T-helper 1 cell treated with Interleukin-12 subunit alpha and Interleukin-12 subunit beta and Interleukin-4 antibody, amounts not matched to agents 30 μg/mL and 1 μg/mL, for 36 hours (primary cell): ENCODE measurements around the gene SREBF2.

Experiments
- H3K27ac Mint-ChIP-seq: one replicate; pipeline ENCODE4 v1.8.0; 2021; ENCODE audit warnings: mild to moderate bottlenecking, mixed read lengths
- H3K27me3 Mint-ChIP-seq: one replicate; pipeline ENCODE4 v1.8.0; 2021; ENCODE audit warnings: low read depth, mixed read lengths
- H3K36me3 Mint-ChIP-seq: one replicate; pipeline ENCODE4 v1.8.0; 2021; ENCODE audit warnings: low read depth, mixed read lengths
- H3K4me1 Mint-ChIP-seq: one replicate; pipeline ENCODE4 v1.8.0; 2021; ENCODE audit warnings: low read depth, mixed read lengths
- H3K4me3 Mint-ChIP-seq: one replicate; pipeline ENCODE4 v1.8.0; 2021; ENCODE audit warnings: mild to moderate bottlenecking, moderate library complexity, mixed read lengths
- H3K9me3 Mint-ChIP-seq: one replicate; pipeline ENCODE4 v1.8.0; 2021; ENCODE audit warnings: mixed read lengths

The SREBF2 gene

DNA sequence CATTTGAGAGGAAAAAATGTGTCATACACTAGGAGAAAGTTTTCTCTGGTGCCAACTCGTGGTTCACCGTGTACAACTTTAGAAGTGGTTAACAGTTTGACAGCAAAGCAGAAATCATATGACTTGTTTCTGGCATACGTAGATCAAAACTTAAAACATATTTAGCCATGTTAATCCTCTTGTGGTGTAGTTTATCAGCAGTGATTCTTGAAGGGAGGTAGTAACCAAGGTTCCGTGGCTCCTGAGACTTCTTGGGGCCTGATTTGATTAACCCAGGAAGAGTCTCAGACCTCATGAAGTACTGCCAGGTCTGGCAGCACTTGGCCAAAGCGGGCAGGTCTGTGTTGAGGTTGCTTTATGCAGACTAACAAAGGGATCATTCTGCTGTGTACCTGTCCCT lies 40.5 kb downstream of the SREBF2 start:
- H3K9me3 Mint-ChIP-seq, result no peaks in the 10 kb centered on the region
- no peaks in the 10 kb centered on the region for H3K27me3 Mint-ChIP-seq
- H3K36me3 Mint-ChIP-seq, result peaks cover 57% of the 10 kb centered on the region
- no peak overlapping the region for H3K4me3 Mint-ChIP-seq
- H3K4me1 Mint-ChIP-seq, result peaks cover 13% of the 10 kb centered on the region
- peak overlapping the region; percentile 84 for H3K27ac Mint-ChIP-seq

DNA sequence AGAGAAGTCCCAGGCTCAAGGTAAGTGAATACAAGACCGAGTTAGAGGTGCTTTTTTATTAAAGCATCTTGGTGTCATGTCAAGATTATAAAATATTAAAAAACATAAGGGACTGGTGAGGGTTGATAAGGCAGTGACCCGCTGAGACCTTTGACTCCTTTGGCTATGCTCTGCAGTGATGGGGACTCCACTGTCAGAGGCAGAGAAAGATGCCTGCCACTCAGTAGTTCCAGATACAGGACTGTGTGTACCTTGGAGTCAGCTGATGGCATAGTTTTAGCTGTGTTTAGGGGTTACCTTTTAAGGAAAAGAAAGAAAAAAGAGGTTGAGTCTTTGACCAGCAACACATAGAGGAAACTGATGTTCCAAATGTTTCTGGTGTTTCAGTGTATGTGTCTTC lies 41.2 kb downstream of the SREBF2 start:
- Mint-ChIP-seq H3K4me3 (no peak overlapping the region), H3K27me3 (no peaks in the 10 kb centered on the region), H3K4me1 (peaks cover 13% of the 10 kb centered on the region), H3K27ac (peak overlapping the region; percentile 38), H3K9me3 (no peaks in the 10 kb centered on the region), H3K36me3 (peaks cover 55% of the 10 kb centered on the region)

DNA sequence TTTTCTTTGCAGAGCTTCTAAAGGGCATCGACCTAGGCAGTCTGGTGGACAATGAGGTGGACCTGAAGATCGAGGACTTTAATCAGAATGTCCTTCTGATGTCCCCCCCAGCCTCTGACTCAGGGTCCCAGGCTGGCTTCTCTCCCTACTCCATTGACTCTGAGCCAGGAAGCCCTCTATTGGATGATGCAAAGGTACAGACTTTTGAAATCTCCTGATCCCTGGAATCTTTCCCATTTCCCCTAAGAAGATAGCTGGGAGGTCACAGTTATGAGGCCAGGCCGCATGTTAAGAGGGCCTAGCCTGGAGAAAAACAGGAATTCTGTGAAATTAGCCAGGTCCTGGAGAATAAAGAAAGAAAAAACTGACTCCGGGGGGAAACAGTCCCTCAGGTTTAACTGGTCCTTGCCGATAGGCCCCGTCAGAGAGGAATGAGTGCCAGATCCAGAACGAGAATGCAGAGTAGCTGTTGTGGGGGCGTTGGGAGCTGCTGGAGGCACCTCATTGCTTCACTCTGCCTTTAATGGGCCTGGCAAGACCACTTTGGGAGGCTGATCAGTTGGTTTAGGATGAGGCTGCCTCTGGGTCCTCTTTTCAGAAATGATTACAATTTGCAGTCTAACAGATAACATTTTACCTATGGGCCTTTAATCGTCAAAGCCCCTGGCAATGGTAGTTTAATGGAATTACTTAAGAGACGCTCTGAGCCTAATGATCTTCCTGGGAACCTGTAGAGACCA lies 42.8 kb downstream of the SREBF2 start:
- H3K36me3 Mint-ChIP-seq, result peaks cover 55% of the 10 kb centered on the region
- peaks cover 13% of the 10 kb centered on the region for H3K4me1 Mint-ChIP-seq

DNA sequence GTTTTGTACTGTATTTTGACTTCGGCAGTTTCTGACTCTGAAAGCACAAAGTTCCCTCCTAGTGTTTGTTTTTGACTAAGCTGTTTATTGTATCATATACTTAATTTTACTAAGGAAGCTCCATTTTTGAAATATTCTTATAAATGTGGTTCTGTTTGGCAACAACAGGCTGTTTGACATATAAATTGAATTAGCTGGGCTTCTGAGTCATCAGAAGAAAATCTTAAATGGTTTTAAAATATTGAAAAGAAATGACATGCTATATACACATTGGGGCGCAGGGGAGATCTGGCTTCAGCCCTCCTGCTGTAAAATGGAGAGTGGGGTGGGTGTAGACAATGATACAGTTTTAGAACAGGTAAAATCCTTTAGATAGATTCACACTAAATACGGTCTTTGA lies 43.4 kb downstream of the SREBF2 start:
- H3K4me3 Mint-ChIP-seq, result no peak overlapping the region
- H3K9me3 Mint-ChIP-seq, result no peaks in the 10 kb centered on the region
- no peaks in the 10 kb centered on the region for H3K27me3 Mint-ChIP-seq
- peak overlapping the region; percentile 28 for H3K27ac Mint-ChIP-seq
- peaks cover 15% of the 10 kb centered on the region for H3K4me1 Mint-ChIP-seq
- peaks cover 53% of the 10 kb centered on the region for H3K36me3 Mint-ChIP-seq

More for the DNA sequence above, 42.8 kb downstream of the SREBF2 start:
- Mint-ChIP-seq H3K27me3 (no peaks in the 10 kb centered on the region), H3K27ac (peak overlapping the region; percentile 28), H3K9me3 (no peaks in the 10 kb centered on the region), H3K4me3 (no peak overlapping the region)

DNA sequence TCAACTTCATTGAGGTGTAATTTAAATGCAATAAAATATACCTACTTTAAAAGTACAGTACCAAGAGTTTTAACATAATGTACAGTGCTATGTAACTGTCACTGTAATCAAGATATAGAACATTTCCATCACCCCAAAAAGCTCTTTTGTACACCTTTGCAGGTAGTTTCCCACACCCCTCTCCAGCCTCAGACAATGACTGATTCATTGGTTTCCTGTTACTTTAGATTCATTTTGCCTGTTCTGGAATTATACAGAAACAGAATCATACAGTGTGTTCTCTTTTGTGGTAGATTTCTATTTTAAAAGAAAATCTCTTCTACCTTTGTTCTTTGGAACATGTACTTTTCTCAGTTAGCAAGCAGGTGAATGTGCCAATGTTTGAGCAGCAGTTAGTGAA lies 43.8 kb downstream of the SREBF2 start:
- no peak overlapping the region for H3K27ac Mint-ChIP-seq
- peaks cover 53% of the 10 kb centered on the region for H3K36me3 Mint-ChIP-seq
- H3K27me3 Mint-ChIP-seq, result no peaks in the 10 kb centered on the region
- peaks cover 15% of the 10 kb centered on the region for H3K4me1 Mint-ChIP-seq
- H3K4me3 Mint-ChIP-seq, result no peak overlapping the region
- H3K9me3 Mint-ChIP-seq, result no peaks in the 10 kb centered on the region

DNA sequence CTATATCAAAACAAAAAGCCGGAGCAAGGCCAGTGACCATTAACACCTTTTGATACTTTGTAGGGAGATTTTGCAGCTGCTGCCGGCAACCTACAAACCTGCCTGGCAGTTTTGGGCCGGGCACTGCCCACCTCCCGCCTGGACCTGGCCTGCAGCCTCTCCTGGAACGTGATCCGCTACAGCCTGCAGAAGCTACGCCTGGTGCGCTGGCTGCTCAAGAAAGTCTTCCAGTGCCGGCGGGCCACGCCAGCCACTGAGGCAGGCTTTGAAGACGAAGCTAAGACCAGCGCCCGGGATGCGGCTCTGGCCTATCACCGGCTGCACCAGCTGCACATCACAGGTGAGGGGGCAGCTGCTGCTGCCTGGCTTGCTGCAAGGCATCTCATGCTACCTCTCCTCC lies 47.7 kb downstream of the SREBF2 start:
- Mint-ChIP-seq H3K36me3 (peaks cover 58% of the 10 kb centered on the region), H3K27ac (no peak overlapping the region)

DNA sequence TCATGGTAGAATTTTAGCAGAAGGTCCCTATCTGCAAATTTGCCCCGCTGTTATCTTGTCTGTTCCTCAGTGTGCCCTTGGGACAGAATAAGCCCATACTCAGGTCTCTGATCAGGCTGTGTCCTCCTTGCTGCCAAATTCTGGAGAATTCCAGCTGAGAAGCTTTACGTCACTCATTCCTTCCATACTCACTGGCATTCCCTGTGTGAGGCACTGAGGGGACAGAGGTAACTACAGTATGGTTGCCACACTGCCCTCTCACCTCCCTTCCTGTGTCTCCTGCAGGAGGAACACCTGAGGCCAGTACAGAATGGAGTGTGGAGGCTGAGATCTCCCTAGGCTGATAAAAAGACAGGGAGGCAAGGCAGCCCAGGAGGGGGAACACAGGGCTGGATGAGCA lies 50.5 kb downstream of the SREBF2 start:
- Mint-ChIP-seq H3K27ac (no peak overlapping the region), H3K4me3 (no peak overlapping the region)

More for the DNA sequence above, 47.7 kb downstream of the SREBF2 start:
- Mint-ChIP-seq H3K4me3 (no peak overlapping the region), H3K27me3 (no peaks in the 10 kb centered on the region), H3K4me1 (peaks cover 6% of the 10 kb centered on the region), H3K9me3 (no peaks in the 10 kb centered on the region)

DNA sequence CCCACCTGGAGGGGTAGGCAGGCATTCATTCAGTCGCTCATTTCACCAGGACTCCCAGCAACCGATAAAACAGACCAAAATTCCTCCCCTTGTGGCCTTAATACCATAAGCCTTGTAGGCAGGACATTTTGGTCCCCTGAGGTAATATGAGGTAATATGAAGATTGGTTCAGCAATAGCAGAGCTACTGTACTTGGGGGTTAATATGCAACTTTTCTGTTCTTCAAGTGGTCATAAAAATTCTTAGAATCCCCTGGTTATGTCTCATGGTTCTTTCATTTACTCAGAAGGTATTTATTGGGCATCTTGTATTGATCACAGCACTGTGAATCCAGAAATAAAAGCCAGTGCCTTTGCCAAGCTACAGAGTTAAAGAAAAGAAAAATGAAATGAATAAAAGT lies 52.2 kb downstream of the SREBF2 start:
- Mint-ChIP-seq H3K4me3 (no peak overlapping the region), H3K4me1 (peaks cover 5% of the 10 kb centered on the region), H3K27ac (no peak overlapping the region), H3K36me3 (peaks cover 61% of the 10 kb centered on the region), H3K9me3 (no peaks in the 10 kb centered on the region), H3K27me3 (no peaks in the 10 kb centered on the region)

More for the DNA sequence above, 50.5 kb downstream of the SREBF2 start:
- Mint-ChIP-seq H3K36me3 (peaks cover 65% of the 10 kb centered on the region), H3K4me1 (peaks cover 5% of the 10 kb centered on the region), H3K27me3 (no peaks in the 10 kb centered on the region), H3K9me3 (no peaks in the 10 kb centered on the region)

DNA sequence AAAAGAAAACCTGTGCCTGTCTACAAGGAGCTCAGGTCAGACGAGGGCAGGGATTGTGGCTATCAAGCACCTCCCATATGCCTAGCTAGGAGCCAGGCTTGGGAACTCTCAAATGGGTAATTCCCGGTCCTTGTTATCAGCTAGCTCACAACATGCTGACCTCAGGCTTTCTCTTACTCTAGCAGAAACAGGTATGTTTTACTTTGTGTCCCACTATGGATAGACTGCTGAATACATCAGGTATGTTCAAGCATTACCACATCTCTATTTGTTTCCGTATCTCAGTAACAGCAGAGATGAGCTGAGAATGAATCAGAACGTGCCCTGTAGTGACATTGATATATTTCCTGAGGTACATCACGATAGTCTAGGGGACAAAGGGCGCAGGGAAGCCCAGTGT lies 52.6 kb downstream of the SREBF2 start:
- peaks cover 61% of the 10 kb centered on the region for H3K36me3 Mint-ChIP-seq
- H3K9me3 Mint-ChIP-seq, result no peaks in the 10 kb centered on the region
- H3K4me3 Mint-ChIP-seq, result no peak overlapping the region
- H3K27me3 Mint-ChIP-seq, result no peaks in the 10 kb centered on the region
- peaks cover 5% of the 10 kb centered on the region for H3K4me1 Mint-ChIP-seq
- no peak overlapping the region for H3K27ac Mint-ChIP-seq

DNA sequence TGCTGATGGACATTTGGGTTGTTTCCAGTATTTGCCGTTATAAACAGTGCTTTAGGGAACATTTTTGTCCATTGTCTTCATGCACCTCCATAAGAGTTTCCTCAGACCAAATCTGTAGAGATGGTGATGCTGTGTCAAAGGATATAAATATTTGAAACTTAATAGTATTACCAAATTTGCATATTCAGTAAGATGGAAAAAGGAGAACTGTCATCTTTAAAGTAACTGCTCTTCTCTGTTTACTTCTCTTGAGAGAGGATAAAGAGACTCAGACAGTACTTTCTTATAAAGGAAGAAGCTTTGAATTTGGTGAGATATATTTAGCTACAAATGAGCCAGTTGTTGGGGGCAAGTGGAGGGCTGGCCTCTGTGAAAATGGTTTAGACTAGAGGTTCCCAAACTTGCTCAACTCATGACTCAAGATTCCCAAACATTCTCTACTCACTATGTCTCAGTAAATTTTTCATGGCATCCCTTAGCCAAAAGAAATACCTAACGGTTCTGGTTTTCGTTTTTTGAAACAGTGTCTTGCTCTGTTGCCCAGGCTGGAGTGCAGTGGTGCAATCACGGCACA lies 55.8 kb downstream of the SREBF2 start:
- Mint-ChIP-seq H3K27me3 (no peaks in the 10 kb centered on the region), H3K36me3 (peaks cover 44% of the 10 kb centered on the region), H3K27ac (no peak overlapping the region), H3K9me3 (no peaks in the 10 kb centered on the region), H3K4me3 (no peak overlapping the region), H3K4me1 (peaks cover 3% of the 10 kb centered on the region)

DNA sequence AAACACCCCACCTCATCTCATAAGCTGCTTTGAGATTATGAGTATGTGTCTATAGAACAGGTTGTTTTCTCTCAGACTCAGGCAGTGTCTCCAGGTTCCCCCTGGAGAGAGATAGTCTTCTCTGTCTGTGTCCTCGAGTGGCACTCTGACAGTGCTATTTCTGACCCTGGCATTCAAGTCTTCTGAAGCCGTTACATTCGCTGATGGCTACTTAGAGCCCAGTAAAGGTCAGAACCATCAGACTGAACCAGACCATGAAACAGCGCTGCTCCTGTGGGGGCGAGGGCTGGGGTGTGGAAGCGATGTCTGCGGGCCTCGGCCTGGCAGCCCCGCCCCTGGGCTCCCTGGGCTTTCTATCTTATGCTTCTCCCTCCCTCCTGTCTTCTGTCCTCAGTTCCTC lies 58.5 kb downstream of the SREBF2 start:
- Mint-ChIP-seq H3K27ac (no peak overlapping the region), H3K36me3 (peaks cover 37% of the 10 kb centered on the region), H3K4me1 (no peaks in the 10 kb centered on the region), H3K9me3 (no peaks in the 10 kb centered on the region), H3K27me3 (no peaks in the 10 kb centered on the region), H3K4me3 (no peak overlapping the region)

DNA sequence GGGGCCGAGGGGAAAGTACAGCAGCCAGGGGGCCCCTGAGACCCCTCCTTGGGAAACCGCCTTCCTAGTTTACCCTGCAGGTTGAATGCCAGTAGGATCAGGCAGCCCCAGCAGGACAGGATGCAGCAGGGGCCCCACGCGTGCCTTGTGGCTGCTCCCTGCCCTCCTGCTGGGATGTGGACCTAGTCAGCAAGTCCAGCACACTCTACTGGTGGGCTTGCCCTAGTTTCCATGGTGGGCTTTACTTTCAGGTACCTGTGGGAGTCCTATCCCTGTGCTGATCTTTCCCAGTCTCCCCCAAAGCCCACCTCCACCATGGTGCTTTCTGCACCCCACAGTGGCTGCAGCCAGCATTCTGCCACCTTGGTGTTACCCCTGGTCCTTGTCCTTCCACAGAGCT lies 59.8 kb downstream of the SREBF2 start:
- Mint-ChIP-seq H3K9me3 (no peaks in the 10 kb centered on the region), H3K27me3 (no peaks in the 10 kb centered on the region), H3K4me1 (no peaks in the 10 kb centered on the region), H3K36me3 (peaks cover 29% of the 10 kb centered on the region), H3K27ac (no peak overlapping the region), H3K4me3 (no peak overlapping the region)

DNA sequence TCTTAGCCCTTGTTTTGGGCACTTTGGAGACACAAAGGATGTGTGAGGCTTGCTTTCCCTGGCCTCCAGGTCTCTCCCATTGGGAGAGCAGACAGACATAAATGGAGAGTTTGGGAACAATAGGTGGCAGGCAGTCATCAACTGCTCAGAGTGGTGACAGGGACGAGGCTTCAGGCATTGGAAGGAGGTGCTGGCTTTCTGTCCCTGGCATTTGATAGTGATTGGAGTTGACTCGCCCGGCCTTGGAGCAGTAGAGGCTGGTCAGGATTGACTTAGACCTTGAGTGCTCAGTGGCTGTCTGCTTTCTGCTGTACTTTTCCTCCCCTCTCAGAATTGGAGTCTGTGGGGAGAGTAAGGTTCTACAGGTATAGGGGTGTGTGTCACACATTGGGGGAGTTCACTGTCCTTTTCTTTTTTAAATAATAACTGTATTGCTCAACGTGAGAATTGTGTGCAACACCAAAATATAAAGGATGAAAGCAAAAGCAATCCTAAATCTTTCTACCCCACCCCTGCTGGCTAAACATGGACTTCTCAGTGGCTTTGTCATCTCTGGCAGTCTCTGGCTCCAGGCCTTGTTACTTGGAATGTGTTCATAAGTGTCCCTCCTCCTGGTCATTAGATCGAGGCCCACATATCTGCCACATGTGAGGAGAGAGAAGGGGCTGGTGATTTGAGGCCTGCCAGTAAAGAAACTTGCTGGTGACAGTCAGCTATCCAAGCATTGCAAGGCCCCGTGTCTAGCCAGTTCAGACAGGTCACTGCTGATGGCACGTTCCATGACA lies 60.9 kb downstream of the SREBF2 start:
- Mint-ChIP-seq H3K27me3 (no peaks in the 10 kb centered on the region), H3K4me3 (no peak overlapping the region), H3K4me1 (no peaks in the 10 kb centered on the region), H3K36me3 (peaks cover 24% of the 10 kb centered on the region), H3K9me3 (no peaks in the 10 kb centered on the region), H3K27ac (no peak overlapping the region)

DNA sequence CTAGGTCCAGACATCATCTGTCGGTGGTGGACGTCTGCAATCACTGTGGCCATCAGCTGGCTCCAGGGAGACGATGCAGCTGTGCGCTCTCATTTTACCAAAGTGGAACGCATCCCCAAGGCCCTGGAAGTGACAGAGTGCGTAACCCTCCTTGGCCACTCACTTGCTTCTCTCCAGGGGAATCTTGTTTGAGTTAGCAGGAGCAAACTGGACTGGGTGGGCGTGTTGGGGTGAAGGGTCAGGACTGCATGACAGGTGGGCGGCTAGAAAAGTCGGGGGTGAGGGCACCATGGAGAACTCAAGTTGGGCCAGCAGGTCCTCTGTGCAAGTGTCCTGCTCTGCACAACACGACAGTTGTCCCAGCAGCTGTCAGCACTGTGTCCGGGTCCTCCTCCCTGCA lies 65.7 kb downstream of the SREBF2 start:
- no peaks in the 10 kb centered on the region for H3K27me3 Mint-ChIP-seq
- no peaks in the 10 kb centered on the region for H3K9me3 Mint-ChIP-seq
- peaks cover 26% of the 10 kb centered on the region for H3K36me3 Mint-ChIP-seq

DNA sequence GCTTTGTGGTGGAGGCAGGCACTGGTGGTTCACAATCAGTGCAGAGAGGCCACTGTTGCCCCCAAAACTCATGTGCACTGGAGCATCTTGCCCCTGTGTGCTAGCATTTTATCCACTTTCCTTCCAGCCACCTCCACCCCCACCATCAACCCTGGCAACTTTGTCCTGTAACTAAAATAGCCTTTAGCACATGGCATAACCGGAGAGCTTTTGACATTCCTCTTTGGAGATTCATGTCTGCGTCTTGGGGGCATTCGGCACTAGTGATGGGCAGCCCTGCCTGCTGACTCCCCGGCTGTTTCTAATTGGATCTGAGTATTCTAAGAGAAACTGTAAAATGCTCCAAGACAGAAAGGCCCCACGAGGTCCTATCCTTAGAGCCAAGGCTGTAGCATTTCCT lies 66.2 kb downstream of the SREBF2 start:
- no peak overlapping the region for H3K27ac Mint-ChIP-seq
- peaks cover 27% of the 10 kb centered on the region for H3K36me3 Mint-ChIP-seq
- no peaks in the 10 kb centered on the region for H3K9me3 Mint-ChIP-seq
- no peaks in the 10 kb centered on the region for H3K27me3 Mint-ChIP-seq
- no peak overlapping the region for H3K4me3 Mint-ChIP-seq
- H3K4me1 Mint-ChIP-seq, result no peaks in the 10 kb centered on the region

More for the DNA sequence above, 65.7 kb downstream of the SREBF2 start:
- no peaks in the 10 kb centered on the region for H3K4me1 Mint-ChIP-seq
- no peak overlapping the region for H3K4me3 Mint-ChIP-seq
- no peak overlapping the region for H3K27ac Mint-ChIP-seq
